Neural progenitor cell (in vitro differentiated cells): Measurements from ENCODE around the gene ABTB2.

Experiments used
- EZH2 ChIP-seq: fragments of 200-600 bp; sonication (generic); IDR thresholded peaks from 2 replicates; pipeline ENCODE4 v1.6.1; 2017; ENCODE audit warnings: antibody characterized with exemption, mild to moderate bottlenecking, moderate library complexity
- EZH2phosphoT487 ChIP-seq: fragments of 200-600 bp; sonication (generic); IDR thresholded peaks from 2 replicates; pipeline ENCODE4 v1.6.1; 2017; ENCODE audit warnings: antibody characterized with exemption
- TF ChIP-seq, protein P1 (sequence below): fragments of 200-600 bp; sonication (generic); IDR thresholded peaks from 2 replicates; pipeline ENCODE4 v1.5.1; 2017; ENCODE audit warnings: antibody characterized with exemption, mild to moderate bottlenecking

DNA sequence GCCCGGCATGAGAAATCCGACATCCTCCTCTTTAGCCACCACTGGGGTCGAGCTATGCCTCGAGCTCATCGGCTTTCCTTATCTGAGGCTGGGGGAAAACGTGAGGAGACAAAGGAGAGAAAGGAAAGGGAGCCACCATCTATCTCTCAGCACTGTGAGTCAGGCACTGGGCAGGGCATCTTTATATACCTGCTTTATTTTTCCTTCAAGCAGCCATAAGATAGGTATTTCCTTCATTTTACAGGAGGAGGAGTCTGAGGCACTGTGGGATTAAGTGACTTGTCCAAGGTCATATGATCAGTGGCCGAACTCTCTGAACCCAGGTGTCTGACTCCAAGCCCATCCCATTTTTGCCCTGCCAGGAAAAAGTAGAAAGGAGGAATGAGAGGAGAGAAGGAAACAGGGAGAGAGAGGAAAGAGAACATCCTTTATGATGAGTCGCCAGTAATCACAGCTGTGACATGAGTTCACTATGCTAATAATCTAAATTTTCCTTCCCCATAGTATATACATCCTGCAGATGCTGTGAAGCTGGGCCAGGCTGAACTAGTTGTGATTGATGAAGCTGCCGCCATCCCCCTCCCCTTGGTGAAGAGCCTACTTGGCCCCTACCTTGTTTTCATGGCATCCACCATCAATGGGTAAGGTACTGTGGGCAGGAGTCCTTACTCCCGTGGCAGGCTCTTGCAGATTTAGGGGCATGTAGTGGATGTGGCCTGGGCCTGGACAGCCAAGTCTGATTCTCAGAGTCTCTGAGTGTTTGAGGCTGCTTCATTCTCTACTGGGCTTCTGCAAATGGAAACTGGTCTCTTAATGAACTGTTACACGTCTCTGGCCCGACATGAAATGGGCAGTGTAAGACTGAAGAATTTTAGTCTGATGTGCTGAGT lies 230.6 kb downstream of the ABTB2 start:
- TF ChIP-seq, protein P1, sequence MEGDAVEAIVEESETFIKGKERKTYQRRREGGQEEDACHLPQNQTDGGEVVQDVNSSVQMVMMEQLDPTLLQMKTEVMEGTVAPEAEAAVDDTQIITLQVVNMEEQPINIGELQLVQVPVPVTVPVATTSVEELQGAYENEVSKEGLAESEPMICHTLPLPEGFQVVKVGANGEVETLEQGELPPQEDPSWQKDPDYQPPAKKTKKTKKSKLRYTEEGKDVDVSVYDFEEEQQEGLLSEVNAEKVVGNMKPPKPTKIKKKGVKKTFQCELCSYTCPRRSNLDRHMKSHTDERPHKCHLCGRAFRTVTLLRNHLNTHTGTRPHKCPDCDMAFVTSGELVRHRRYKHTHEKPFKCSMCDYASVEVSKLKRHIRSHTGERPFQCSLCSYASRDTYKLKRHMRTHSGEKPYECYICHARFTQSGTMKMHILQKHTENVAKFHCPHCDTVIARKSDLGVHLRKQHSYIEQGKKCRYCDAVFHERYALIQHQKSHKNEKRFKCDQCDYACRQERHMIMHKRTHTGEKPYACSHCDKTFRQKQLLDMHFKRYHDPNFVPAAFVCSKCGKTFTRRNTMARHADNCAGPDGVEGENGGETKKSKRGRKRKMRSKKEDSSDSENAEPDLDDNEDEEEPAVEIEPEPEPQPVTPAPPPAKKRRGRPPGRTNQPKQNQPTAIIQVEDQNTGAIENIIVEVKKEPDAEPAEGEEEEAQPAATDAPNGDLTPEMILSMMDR, result no peak
- TF ChIP-seq EZH2 (no peak), EZH2phosphoT487 (no peak)
